Measurements from ENCODE around the gene PRKCZ. TPM values are rescaled to one million over a fixed set of nuclear protein-coding genes. Genes with fewer than 3 reads are reported as not detected.

PRKCZ gene
- polyA plus RNA-seq, 3 donors, result 29.5 to 36.9 (median 34.5) TPM

DNA sequence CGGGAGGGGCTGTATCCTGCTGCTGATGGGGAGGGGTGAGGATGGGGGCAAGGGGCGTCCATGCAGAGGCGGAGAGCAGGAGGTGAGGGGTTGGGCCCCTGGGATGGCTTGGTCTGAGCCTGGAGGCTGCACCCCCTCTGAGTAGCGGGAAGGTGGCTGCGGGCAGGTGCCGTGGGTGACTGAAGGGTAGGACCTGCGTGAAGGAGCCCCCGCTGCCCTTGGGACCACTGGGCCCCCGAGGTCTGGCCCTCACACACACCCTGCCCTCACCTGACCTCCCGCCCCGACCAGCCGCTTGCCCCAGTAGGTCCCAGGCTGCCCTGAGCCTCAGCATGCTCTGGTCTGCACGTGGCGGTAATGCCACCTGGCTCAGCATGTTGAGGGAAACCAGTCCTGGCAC, 165.1 kb downstream of the PRKCZ start:
- DNase-seq (ENCODE audit: extremely low read depth in 1 of 11, low read depth in 9 of 11, low spot score in 4 of 11), result no peak

DNA sequence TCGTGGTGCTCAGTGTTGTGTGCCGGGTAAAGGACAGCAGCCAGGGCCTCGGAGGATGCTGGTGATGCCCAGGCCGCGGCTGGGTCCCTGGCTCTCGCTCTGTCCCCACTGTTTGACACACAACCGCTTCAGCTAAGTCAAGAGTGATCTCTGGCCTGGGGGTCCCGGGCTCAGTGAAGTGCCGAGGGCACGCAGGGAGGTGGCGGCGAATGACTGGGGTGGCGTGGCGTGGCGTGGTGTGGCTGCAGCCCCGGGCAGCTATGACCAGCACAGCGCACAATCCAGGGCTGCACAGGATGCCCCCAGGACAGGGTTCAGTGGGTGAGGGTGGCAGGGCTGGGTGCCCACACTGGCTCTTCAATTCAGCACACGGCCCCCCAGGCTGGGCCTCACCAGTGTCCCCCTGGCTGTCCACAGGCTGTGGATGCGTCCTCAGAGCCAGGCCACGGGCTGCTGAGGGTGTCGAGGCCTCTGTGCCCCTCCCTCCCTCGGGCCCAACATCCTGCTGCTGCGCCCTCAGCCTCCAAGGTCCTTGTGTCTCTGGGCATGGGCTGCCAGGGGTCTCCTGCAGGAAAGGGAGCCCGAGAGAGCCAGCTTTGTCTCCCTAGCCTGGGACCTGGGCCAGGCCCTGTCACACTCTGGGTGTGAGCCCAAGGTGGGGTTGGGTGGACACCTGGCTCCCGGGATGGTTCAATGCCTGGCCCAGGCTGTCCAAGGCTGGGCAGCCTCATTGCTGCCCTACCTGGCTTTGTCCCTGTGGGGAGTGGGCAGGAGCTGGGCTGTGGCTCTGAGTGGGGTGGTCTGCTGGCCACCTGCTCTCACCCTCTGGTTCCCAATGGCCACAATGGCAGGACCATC, 165.9 kb downstream of the PRKCZ start:
- DNase-seq (ENCODE audit: extremely low read depth in 1 of 11, low read depth in 9 of 11, low spot score in 4 of 11), result no peak

- no peak for DNase-seq (ENCODE audit: extremely low read depth in 1 of 11, low read depth in 9 of 11, low spot score in 4 of 11)
These were observed 166.5 kb downstream of the PRKCZ start for GRCh38 chr1:2216767-2217058.

DNA sequence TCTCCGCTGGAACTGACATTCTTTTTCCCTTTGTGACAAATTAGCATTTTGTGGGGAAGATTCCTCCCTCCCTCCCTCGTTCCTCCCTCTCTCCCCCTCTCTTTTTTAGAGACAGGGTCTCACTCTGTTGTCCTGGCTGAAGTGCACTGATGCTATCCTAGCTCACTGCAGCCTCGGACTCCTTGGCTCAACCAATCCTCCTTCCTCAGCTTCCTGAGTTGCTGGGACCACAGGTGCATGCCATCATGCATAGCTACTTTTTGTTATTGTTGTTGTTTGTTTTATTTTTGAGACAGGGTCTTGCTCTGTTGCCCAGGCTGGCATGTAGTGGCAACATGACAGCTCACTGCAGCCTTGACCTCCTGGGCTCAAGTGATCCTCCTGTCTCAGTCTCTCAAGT, 171.1 kb downstream of the PRKCZ start:
- no peak for DNase-seq (ENCODE audit: extremely low read depth in 1 of 11, low read depth in 9 of 11, low spot score in 4 of 11)

DNA sequence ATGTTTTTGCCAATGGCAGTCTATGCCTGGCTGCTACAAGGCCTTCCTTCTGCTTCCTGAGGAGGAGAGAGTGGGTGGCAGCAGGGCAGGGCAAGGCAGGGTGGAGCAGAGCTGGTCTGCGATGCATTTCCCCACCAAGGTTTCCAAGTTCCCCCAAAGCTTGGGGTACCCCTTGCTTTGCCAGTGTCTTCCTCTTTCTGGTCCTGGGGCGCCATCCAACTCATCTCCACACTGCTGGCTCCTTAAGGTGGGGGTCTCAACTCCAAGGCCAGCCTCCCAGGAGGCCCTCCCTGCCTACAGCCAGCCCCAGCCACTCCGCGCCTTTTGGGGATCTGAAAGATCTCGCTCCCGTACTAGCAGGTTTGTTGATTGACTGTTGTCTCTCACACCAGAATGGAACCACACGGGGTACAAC, 174.0 kb downstream of the PRKCZ start:
- DNase-seq (ENCODE audit: extremely low read depth in 1 of 11, low read depth in 9 of 11, low spot score in 4 of 11), result no peak

DNA sequence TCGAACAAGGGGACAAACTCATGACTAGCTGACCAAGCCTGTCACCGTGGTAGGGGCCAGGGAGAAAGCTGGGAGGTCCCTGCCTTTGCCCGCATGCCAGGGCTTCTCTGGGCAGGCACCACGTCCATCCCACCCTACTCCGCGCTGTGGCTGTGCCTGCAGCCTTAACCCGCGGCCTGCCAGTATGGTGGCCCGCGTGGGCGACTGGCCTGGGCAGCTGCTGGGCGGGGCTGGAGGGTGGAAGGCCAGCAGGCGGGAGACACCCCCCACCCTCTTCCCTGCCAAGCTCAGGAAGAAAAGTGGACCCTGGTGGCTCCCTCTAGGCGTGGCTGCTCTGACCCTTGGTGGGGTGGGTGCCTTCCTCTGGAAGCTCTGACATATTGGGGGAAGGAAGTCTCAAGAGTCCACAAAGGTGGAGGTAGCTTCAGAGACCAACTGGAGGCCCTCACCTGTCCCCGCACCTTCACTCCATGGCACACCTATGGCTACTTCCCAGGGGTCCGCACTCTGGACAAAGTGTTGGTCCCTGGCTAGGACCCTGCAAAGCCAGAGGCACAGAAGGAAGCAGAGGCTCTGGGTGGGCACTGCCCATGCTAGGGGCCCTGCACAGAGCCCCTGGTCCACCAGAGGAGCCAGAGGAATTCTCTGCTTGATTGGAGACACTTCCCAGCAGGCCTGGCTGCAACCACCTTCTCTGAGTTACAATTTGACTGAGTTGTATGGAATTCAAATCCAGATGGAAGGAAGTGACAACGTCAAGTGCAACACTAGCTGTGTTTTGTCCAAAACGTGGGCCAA, 174.6 kb downstream of the PRKCZ start:
- DNase-seq (ENCODE audit: extremely low read depth in 1 of 11, low read depth in 9 of 11, low spot score in 4 of 11), result no peak

- DNase-seq (ENCODE audit: extremely low read depth in 1 of 11, low read depth in 9 of 11, low spot score in 4 of 11), result no peak
These were observed 176.5 kb downstream of the PRKCZ start for GRCh38 chr1:2226525-2227345.

DNA sequence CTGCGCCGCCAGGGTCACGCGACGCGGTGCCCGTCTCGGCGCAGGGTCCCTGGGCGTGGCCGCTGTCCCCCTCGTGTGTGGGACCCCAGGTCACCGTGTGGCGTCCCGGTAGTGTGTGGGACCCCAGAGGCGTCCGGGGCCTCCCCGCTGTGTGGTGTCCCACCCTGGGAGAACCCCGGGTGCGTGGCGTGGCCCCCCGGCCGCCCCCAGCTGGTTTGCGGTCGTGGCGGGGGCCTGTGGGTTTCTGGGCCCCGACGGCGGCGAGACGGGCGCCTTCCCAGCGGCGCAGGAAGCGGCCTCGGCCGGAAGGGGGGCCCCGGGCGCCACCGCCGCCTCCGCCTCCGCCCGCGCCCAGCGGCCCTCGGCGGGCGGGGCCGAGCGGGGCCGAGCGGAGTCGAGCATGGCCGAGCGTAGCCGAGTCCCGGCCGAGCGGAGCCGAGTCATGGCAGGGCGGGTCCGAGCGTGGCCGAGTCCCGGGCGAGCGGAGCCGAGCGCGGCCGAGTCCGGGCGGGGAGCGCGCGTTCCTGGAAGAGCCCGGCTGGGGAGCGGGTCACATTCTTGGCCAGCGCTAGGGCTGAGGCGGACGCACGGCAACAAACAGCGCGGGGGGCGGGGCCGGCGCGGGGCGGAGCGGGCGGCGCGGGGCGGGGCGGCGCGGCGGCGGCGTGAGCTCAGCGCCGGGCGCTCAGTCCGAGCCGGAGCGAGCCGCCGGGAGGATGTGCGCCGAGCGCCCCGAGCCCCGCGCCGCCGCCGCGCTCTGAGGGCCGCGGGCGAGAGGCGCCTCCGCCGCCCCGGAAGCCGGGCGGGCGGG, 177.3 kb downstream of the PRKCZ start:
- peak in 10 of 11 donors; percentile 89 to 98 (median 96) for DNase-seq (ENCODE audit: extremely low read depth in 1 of 11, low read depth in 9 of 11, low spot score in 4 of 11)

GRCh38 chr1:2228157-2228594, 178.0 kb downstream of the PRKCZ start, which contains the start of gene SKI:
Gene SKI (plus strand): TSS chr1:2228319. CDS start chr1:2228767, 448 bp downstream.
- DNase-seq (ENCODE audit: extremely low read depth in 1 of 11, low read depth in 9 of 11, low spot score in 4 of 11), result no peak

DNA sequence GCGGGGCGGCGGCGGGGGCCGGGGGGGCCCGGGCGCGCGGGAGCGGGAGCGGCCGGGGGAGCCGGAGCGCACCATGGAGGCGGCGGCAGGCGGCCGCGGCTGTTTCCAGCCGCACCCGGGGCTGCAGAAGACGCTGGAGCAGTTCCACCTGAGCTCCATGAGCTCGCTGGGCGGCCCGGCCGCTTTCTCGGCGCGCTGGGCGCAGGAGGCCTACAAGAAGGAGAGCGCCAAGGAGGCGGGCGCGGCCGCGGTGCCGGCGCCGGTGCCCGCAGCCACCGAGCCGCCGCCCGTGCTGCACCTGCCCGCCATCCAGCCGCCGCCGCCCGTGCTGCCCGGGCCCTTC, 178.5 kb downstream of the PRKCZ start:
- DNase-seq (ENCODE audit: extremely low read depth in 1 of 11, low read depth in 9 of 11, low spot score in 4 of 11), result no peak

DNA sequence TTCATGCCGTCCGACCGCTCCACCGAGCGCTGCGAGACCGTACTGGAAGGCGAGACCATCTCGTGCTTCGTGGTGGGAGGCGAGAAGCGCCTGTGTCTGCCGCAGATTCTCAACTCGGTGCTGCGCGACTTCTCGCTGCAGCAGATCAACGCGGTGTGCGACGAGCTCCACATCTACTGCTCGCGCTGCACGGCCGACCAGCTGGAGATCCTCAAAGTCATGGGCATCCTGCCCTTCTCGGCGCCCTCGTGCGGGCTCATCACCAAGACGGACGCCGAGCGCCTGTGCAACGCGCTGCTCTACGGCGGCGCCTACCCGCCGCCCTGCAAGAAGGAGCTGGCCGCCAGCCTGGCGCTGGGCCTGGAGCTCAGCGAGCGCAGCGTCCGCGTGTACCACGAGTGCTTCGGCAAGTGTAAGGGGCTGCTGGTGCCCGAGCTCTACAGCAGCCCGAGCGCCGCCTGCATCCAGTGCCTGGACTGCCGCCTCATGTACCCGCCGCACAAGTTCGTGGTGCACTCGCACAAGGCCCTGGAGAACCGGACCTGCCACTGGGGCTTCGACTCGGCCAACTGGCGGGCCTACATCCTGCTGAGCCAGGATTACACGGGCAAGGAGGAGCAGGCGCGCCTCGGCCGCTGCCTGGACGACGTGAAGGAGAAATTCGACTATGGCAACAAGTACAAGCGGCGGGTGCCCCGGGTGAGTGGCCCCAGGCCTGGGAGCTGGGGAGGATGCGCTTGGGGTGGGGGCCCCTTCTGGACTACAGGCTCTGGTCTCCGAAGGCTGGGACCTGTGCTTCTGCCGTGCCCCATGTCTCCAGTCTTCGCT, 179.0 kb downstream of the PRKCZ start:
- DNase-seq (ENCODE audit: extremely low read depth in 1 of 11, low read depth in 9 of 11, low spot score in 4 of 11), result no peak

- DNase-seq (ENCODE audit: extremely low read depth in 1 of 11, low read depth in 9 of 11, low spot score in 4 of 11), result no peak
These were observed 179.9 kb downstream of the PRKCZ start for GRCh38 chr1:2229911-2230731.

DNA sequence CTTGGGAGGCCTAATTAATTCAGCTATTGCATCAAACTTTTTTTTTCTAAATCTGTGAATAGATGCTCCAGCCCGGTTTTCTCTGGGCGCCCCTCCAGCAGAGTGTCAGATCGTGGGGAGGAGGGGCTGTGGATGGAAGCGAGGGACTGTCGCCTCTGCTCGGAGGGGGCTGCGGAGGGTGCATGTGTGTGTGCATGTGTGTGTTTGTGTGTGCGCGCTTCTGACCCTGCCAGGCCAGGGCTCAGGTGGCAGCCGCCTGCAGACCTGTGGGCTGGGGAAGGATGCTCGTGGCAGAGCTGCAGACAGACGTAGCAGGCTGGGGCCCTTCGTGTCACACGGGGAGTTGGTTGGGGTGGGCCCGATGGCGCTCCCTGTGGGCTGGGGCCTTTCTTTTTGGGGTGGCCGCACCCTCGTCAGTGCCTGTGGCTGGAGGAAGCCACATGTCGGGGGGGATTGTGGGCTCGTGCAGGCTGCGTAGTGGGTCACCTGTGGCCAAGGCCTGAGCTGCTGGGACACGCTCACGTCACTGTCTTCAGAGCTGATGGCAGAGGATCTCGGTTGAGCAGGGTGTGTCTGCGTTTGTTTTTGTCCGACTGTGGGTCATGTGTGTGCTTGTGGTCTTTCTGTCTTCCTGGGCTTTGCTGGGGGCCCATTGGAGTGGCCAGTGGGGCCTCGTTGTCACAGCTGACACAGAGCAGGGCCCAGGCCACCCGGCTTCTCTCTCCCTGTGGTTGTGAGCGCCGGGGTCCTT, 180.7 kb downstream of the PRKCZ start:
- DNase-seq (ENCODE audit: extremely low read depth in 1 of 11, low read depth in 9 of 11, low spot score in 4 of 11), result no peak

DNA sequence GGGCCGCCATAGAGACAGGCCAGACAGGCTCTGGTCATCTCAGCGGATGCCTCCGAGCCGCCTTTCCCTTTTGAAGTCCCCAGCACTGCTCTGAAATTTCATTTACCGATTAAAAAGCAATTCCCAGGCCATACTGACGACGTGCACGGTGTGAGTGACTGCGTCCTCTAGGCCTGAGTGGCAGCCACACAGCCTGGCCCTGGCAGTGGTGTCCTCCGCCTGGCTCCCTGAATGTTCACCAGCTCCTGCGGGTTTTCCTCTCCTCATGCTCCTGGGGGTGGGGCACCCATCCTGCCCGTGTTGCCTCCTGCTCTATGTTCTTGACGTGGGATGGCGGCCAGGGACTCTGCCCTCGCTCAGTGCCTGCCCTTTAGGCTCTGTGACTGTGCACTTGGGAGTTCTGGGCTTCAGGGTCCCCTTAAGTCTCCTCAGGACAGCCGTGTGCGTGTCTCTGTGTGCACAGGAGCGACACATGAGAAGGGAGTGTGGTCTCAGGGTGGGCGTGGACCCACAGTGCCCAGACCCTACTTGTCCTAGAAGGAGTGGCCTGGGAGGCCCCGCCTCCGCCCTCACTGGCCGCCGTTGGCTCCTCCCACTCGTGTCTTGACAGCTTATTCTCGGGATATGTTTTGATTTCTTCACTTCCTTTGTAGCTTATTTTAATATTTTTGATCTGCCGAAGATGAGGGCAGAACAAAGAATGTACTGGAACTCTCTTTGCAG, 181.5 kb downstream of the PRKCZ start:
- DNase-seq (ENCODE audit: extremely low read depth in 1 of 11, low read depth in 9 of 11, low spot score in 4 of 11), result no peak

DNA sequence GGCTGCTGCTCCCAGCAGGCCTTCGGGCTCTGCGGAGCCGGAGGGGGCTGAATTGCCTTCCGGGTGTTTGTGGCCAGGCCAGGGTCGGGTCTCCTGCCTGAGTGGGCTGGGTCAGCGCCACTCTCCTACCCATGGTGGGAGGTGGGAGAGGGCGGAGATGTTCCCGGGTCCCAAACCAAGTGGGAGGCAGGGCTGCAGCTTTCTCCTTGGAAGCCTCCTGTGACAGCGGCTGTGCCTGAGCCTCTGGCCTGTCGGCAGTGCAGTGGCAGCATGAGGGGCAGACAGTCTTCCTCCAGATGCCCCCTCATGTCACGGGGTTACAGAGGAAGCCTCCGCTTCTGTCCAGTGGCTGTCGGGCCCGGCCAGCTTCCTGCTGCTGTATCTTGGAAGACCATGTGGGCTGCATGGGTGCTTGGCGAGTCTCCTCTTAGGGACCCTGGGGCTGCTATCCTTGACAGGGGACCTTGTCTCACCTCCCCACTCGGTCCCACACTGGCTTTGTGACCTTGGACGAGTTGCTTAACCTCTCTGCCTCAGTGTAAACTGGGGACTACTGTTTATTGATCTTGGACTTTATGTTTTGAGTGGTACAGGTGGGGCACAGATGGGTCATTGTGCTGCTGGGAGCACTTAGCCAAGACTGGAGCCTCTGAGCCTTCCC, 182.2 kb downstream of the PRKCZ start:
- no peak for DNase-seq (ENCODE audit: extremely low read depth in 1 of 11, low read depth in 9 of 11, low spot score in 4 of 11)
